ENCODE data around the gene SYTL2. TPM values are rescaled to one million over a fixed set of nuclear protein-coding genes. Genes with fewer than 3 reads are reported as not detected.
A peak's percentile ranks its signal among the peaks of the same experiment; 100 is the strongest.

SYTL2 gene
- polyA plus RNA-seq, 1 of the 3 experiments (the other 2 are of a cell fraction) = 36.0 TPM

GRCh38 chr11:85854557-85855340, 43.8 kb upstream of the SYTL2 start:
- CTCF ChIA-PET = interaction anchor here (0.6 to 2.2 kb wide), 66 partner anchors 9 to 962 kb away, joined by 3 to 37 read pairs (median 4); partner anchors contain the start of genes EED and TMEM126B
- TF ChIP-seq FOSL2 (IDR thresholded peaks at IDR 0.05; ENCODE audit: borderline replicate concordance, low read depth) (no peak), TCF12 (IDR thresholded peaks at IDR 0.05) (peak; percentile 29; the same call in 1 of the 2 replicates), REST (IDR thresholded peaks at IDR 0.05; ENCODE audit: low read depth, low read length) (peak; percentile 35; the same call in 1 of the 2 replicates), RCOR1 (IDR thresholded peaks at IDR 0.05; ENCODE audit: low read length) (0 out of 2 replicates have a peak, but pooled peaks have one; percentile 10), CHD2 (IDR thresholded peaks at IDR 0.05; ENCODE audit: low read length, partially characterized antibody) (peak; percentile 11), IRF3 (IDR thresholded peaks at IDR 0.05; ENCODE audit: low read depth, low read length) (no peak), RAD21 (IDR thresholded peaks at IDR 0.05; ENCODE audit: low read length) (peak; percentile 88), YY1 (IDR thresholded peaks at IDR 0.05; ENCODE audit: low read depth) (peak; percentile 70; the same call in 1 of the 2 replicates), USF2 (IDR thresholded peaks at IDR 0.05; ENCODE audit: borderline replicate concordance, low read depth, low read length) (no peak), CTCF (IDR thresholded peaks at IDR 0.05) (peak; percentile 61), NFIC (IDR thresholded peaks at IDR 0.05; ENCODE audit: borderline replicate concordance) (no peak), MXI1 (IDR thresholded peaks at IDR 0.05; ENCODE audit: low read depth, low read length) (peak; percentile 59; the same call in 1 of the 2 replicates), SMC3 (IDR thresholded peaks at IDR 0.05; ENCODE audit: low read depth, low read length) (peak; percentile 87), ELF1 (IDR thresholded peaks at IDR 0.05) (no peak), TAF1 (IDR thresholded peaks at IDR 0.05; ENCODE audit: borderline replicate concordance, low read depth, low read length) (no peak), POLR2AphosphoS5 (IDR thresholded peaks at IDR 0.05; ENCODE audit: low read depth, low read length) (0 out of 2 replicates have a peak, but pooled peaks have one; percentile 43), MAX (IDR thresholded peaks at IDR 0.05; ENCODE audit: low read depth) (peak; percentile 94), NRF1 (IDR thresholded peaks at IDR 0.05; ENCODE audit: low read depth, low read length) (peak; percentile 39; the same call in 1 of the 2 replicates), SIN3A (IDR thresholded peaks at IDR 0.05; ENCODE audit: borderline replicate concordance, low read depth, low read length) (peak; percentile 64; the same call in 1 of the 2 replicates), EP300 (IDR thresholded peaks at IDR 0.05; ENCODE audit: borderline replicate concordance in 1 of 2, low read depth in 1 of 2, low read length in 1 of 2) (no peak), EZH2phosphoT487 (IDR thresholded peaks at IDR 0.05; ENCODE audit: borderline replicate concordance, low read depth) (no peak), ZBTB33 (IDR thresholded peaks at IDR 0.05; ENCODE audit: borderline replicate concordance, low read depth) (no peak)

More at GRCh38 chr11:85854557-85855340, 43.8 kb upstream of the SYTL2 start:
- peak overlapping the region; percentile 96 for H2AFZ ChIP-seq (ENCODE audit: low read depth)
- H3K9ac ChIP-seq = peak overlapping the region; percentile 77
- H3K27ac ChIP-seq (ENCODE audit: low read depth in 2 of 2, low read length in 1 of 2) = peak overlapping the region; percentile 57 to 76
- no peaks in the 10 kb centered on the region for H3K36me3 ChIP-seq (replicated peaks in 1 of 2; ENCODE audit: control insufficient read depth in 1 of 2, insufficient read depth in 2 of 2, low read length in 1 of 2)
- no peaks in the 10 kb centered on the region for H3K9me3 ChIP-seq
- WGBS (ENCODE audit: low lambda C conversion rate) = 12% methylated on average over 30 of the region's 62 CpGs
- peaks cover 0 to 8% of the 10 kb centered on the region in 2 experiments; a peak in 1 of 4 replicates for H3K4me1 ChIP-seq (ENCODE audit: control insufficient read depth in 1 of 2, insufficient read depth in 2 of 2, low read depth in 1 of 2, low read length in 1 of 2)
- POLR2A ChIA-PET = no interaction called here
- no peaks in the 10 kb centered on the region for H3F3A ChIP-seq (replicated peaks; ENCODE audit: insufficient read depth)
- H3K4me2 ChIP-seq = peak overlapping the region; percentile 85
- no peaks in the 10 kb centered on the region for H3K9me2 ChIP-seq
- DNase-seq = peak; percentile 95
- H4K20me1 ChIP-seq (ENCODE audit: insufficient read depth) = no peaks in the 10 kb centered on the region
- peak overlapping the region; percentile 53 to 64 for H3K4me3 ChIP-seq (ENCODE audit: low read depth in 2 of 2, low read length in 1 of 2)
- no peaks in the 10 kb centered on the region for H3K27me3 ChIP-seq (ENCODE audit: insufficient read depth)
- H3K79me2 ChIP-seq (ENCODE audit: insufficient read depth) = no peaks in the 10 kb centered on the region

Measured in SK-N-SH (cell line).